NCI-H2107 treated with DMSO at 0.1 percent for 48 hours (cell line): ENCODE results near the gene PKP4.

Source experiments
- DNase-seq: peaks from one replicate; lab custom pipeline; 2025; ENCODE audit not compliant: unreplicated experiment; lab: John Stamatoyannopoulos, UW

PKP4 gene

GRCh38 chr2:158730621-158731140, 273.9 kb downstream of the PKP4 start:
- DNase-seq: no peak

- DNase-seq: no peak
These were observed 274.6 kb downstream of the PKP4 start for GRCh38 chr2:158731386-158731785.
